CD4-positive, alpha-beta T cell (primary cell): ENCODE data around the gene SSTR5. TPM values are rescaled to one million over a fixed set of nuclear protein-coding genes. Genes with fewer than 3 reads are reported as not detected.

Source experiments
- ATAC-seq: fragments of 200-7000 bp; cut with Tn5 transposase; one replicate; pipeline ENCODE4 v1.10.0; 2022; ENCODE audit warnings: mild to moderate bottlenecking; ENCODE audit not compliant: poor library complexity
- CTCF ChIA-PET: fragments of 350-600 bp; sonication (Branson Sonifier 250); formaldehyde crosslinking; loops from one replicate; lab custom pipeline; 2021; ENCODE audit warnings: antibody characterized with exemption, inconsistent platforms; lab: Charles Lee
- POLR2A ChIA-PET: fragments of 350-600 bp; sonication (Branson Sonifier 250); formaldehyde crosslinking; loops from one replicate; lab custom pipeline; 2021; ENCODE audit warnings: antibody characterized with exemption, inconsistent platforms; lab: Charles Lee
- DNase-seq, 14 experiments: peaks; one replicate each; pipeline ENCODE4 v3.0.0-alpha.2; 2013 to 2020; ENCODE audit warnings: mixed read lengths in 2 of 14
- H3K27ac ChIP-seq, 2 donors: one replicate each; pipeline versions ENCODE4 v1.5.1 to v1.7.0; 2013; ENCODE audit warnings: low read length in 2 of 2, low read depth in 1 of 2, mild to moderate bottlenecking in 1 of 2
- H3K27me3 ChIP-seq, 2 experiments: 1 replicate in 1 of 2; 2 replicates in 1 of 2; pipeline versions ENCODE4 v1.6.1 to v1.7.0; 2013; ENCODE audit warnings: low read length in 2 of 2, control low read depth in 1 of 2, mild to moderate bottlenecking in 1 of 2, moderate library complexity in 1 of 2; ENCODE audit not compliant: insufficient read depth in 2 of 2, control insufficient read depth in 1 of 2
- H3K36me3 ChIP-seq: one replicate; pipeline ENCODE4 v1.6.1; 2013; ENCODE audit warnings: low read length, control low read depth; ENCODE audit not compliant: insufficient read depth
- H3K4me1 ChIP-seq: one replicate; pipeline ENCODE4 v1.6.1; 2013; ENCODE audit warnings: low read length, control low read depth; ENCODE audit not compliant: insufficient read depth
- H3K4me3 ChIP-seq: one replicate; pipeline ENCODE4 v1.5.1; 2013; ENCODE audit warnings: mild to moderate bottlenecking, low read length, moderate library complexity
- H3K9me3 ChIP-seq, 2 experiments: 1 replicate in 1 of 2; 2 replicates in 1 of 2; pipeline versions ENCODE4 v1.6.1 to v1.7.0; 2013; ENCODE audit warnings: low read length in 2 of 2, mild to moderate bottlenecking in 2 of 2, control low read depth in 1 of 2, moderate library complexity in 1 of 2; ENCODE audit not compliant: control insufficient read depth in 1 of 2, insufficient read depth in 1 of 2
- H3K27ac Mint-ChIP-seq: one replicate; pipeline ENCODE4 v1.8.0; 2020; ENCODE audit warnings: mixed read lengths
- H3K27me3 Mint-ChIP-seq: one replicate; pipeline ENCODE4 v1.8.0; 2021; ENCODE audit warnings: mixed read lengths
- H3K36me3 Mint-ChIP-seq: one replicate; pipeline ENCODE4 v1.8.0; 2021; ENCODE audit warnings: low read depth, mixed read lengths
- H3K4me1 Mint-ChIP-seq: one replicate; pipeline ENCODE4 v1.8.0; 2021; ENCODE audit warnings: low read depth, mixed read lengths
- H3K4me3 Mint-ChIP-seq: one replicate; pipeline ENCODE4 v1.8.0; 2020; ENCODE audit warnings: mild to moderate bottlenecking, mixed read lengths
- H3K9me3 Mint-ChIP-seq: one replicate; pipeline ENCODE4 v1.8.0; 2020; ENCODE audit warnings: mixed read lengths
- CTCF ChIP-seq: fragments of 200-600 bp; IDR thresholded peaks from one replicate; pipeline ENCODE4 v1.8.0; 2022; ENCODE audit warnings: antibody characterized with exemption, mild to moderate bottlenecking
- intact Hi-C, 2 experiments: fragments of 100-400 bp; cut with DNase I in 1 of 2; cut with micrococcal nuclease in 1 of 2; formaldehyde crosslinking; loops; one replicate each; pipeline versions ENCODE4 v1.15.1 to v1.9.0; 2023 to 2025; cut with DNase I, micrococcal nuclease
- total RNA-seq, 174 experiments: library from RNA in 2 of 174; stranded (reverse) in 2 of 174; gene quantifications; one replicate each; pipeline ENCODE4 v1.2.3 and lab custom pipeline; 2021 to 2026

Gene SSTR5
- total RNA-seq, 2 experiments from 2014 or later = not detected

- ChIA-PET CTCF (no interaction called here), POLR2A (no interaction called here)
- Mint-ChIP-seq H3K9me3 (no peaks in the 10 kb centered on the region), H3K27me3 (no peaks in the 10 kb centered on the region), H3K36me3 (no peaks in the 10 kb centered on the region), H3K4me1 (no peaks in the 10 kb centered on the region), H3K4me3 (no peak overlapping the region), H3K27ac (no peak overlapping the region)
- peaks cover 0 to 9% of the 10 kb centered on the region in 2 experiments for H3K9me3 ChIP-seq
- H3K27ac ChIP-seq = no peak overlapping the region
- peaks cover 0 to 6% of the 10 kb centered on the region in 2 experiments for H3K27me3 ChIP-seq
- peaks cover 6% of the 10 kb centered on the region for H3K4me1 ChIP-seq
- H3K36me3 ChIP-seq = no peaks in the 10 kb centered on the region
- intact Hi-C loops = loop anchor here in 1 of 2 experiments (5.0 kb wide), 1 partner anchor 339 kb away; no protein-coding TSS in a partner anchor
- DNase-seq (no peak), ATAC-seq (no peak)
- no peak overlapping the region for H3K4me3 ChIP-seq
- no peak for TF ChIP-seq CTCF
Observed at GRCh38 chr16:1050921-1051320, 21.6 kb upstream of the SSTR5 start.

GRCh38 chr16:1051446-1051845 is 21.1 kb upstream of the SSTR5 start:
- H3K4me1 Mint-ChIP-seq = no peaks in the 10 kb centered on the region
- ATAC-seq = no peak
- no peak for DNase-seq

GRCh38 chr16:1052721-1053120 is 19.8 kb upstream of the SSTR5 start:
- Histone ChIP-seq H3K27ac (no peak overlapping the region), H3K9me3 (peaks cover 0 to 12% of the 10 kb centered on the region in 2 experiments), H3K4me1 (peaks cover 13% of the 10 kb centered on the region), H3K4me3 (no peak overlapping the region), H3K27me3 (peaks cover 0 to 10% of the 10 kb centered on the region in 2 experiments), H3K36me3 (no peaks in the 10 kb centered on the region)
- no peaks in the 10 kb centered on the region for H3K27me3 Mint-ChIP-seq
- TF ChIP-seq CTCF = no peak
- no peak overlapping the region for H3K4me3 Mint-ChIP-seq
- no peaks in the 10 kb centered on the region for H3K36me3 Mint-ChIP-seq
- H3K4me1 Mint-ChIP-seq = no peaks in the 10 kb centered on the region
- H3K27ac Mint-ChIP-seq = no peak overlapping the region
- ATAC-seq (no peak), DNase-seq (no peak)
- H3K9me3 Mint-ChIP-seq = no peaks in the 10 kb centered on the region
- ChIA-PET CTCF (no interaction called here), POLR2A (no interaction called here)
- intact Hi-C loops = loop anchor here in 1 of 2 experiments (5.0 kb wide), 1 partner anchor 340 kb away; no protein-coding TSS in a partner anchor

More at GRCh38 chr16:1051446-1051845, 21.1 kb upstream of the SSTR5 start:
- Mint-ChIP-seq H3K36me3 (no peaks in the 10 kb centered on the region), H3K27me3 (no peaks in the 10 kb centered on the region), H3K27ac (no peak overlapping the region), H3K9me3 (no peaks in the 10 kb centered on the region), H3K4me3 (no peak overlapping the region)
- peaks cover 0 to 12% of the 10 kb centered on the region in 2 experiments for H3K9me3 ChIP-seq
- no peaks in the 10 kb centered on the region for H3K36me3 ChIP-seq
- CTCF ChIA-PET = no interaction called here
- H3K4me3 ChIP-seq = no peak overlapping the region
- H3K4me1 ChIP-seq = peaks cover 6% of the 10 kb centered on the region
- intact Hi-C loops = loop anchor here in 1 of 2 experiments (5.0 kb wide), 1 partner anchor 339 kb away; no protein-coding TSS in a partner anchor
- POLR2A ChIA-PET = no interaction called here
- TF ChIP-seq CTCF = no peak
- H3K27me3 ChIP-seq = peaks cover 0 to 8% of the 10 kb centered on the region in 2 experiments
- H3K27ac ChIP-seq = no peak overlapping the region
